ENCODE measurements around the gene GZMH. TPM values are rescaled to one million over a fixed set of nuclear protein-coding genes. Genes with fewer than 3 reads are reported as not detected.
"Not testable (repeated sequence)": the region's sequence is repeated elsewhere in the genome, so short reads cannot be mapped to it uniquely, and the experiment has no call there.

Gene GZMH, protein sequence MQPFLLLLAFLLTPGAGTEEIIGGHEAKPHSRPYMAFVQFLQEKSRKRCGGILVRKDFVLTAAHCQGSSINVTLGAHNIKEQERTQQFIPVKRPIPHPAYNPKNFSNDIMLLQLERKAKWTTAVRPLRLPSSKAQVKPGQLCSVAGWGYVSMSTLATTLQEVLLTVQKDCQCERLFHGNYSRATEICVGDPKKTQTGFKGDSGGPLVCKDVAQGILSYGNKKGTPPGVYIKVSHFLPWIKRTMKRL
- not detected for polyA plus RNA-seq (2012; ENCODE audit: insufficient read depth, insufficient read length, low read depth)

DNA sequence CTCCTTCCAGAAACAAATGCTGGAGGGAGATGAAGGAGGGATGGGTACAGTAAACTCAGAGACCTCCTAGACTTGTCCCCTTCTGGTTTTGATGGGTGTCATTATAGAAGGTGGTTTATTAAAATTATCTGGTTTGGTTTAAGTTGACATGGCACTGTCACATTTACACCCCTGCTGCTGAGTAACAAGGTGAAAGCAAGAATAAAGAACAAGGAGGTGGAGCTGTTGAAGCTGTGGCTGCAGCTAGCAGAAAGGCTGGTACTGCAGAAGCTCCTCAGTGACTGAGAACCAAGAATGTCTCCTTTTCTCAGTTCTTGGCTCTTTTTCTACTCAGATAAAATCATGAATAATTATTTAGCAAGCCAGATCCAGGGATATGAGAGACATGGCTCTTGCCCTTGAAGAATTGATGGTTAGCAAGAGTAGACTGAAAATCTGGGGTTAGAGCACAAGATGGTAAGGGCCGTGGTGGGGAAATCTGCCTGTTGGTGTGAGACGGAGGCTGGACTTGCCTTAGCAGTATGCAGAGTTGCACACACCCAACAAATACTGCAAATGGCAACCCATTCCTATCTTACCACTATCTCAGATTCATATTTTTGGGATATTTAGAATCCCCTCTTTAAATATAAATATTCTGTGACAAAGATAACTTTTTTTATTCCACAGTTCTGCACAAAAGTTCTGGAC, at the start of gene GZMH:
TSS of gene GZMH (minus strand) at position 31 of the 690 bp plus-strand sequence. CDS start 72 bp downstream, outside the sequence.
- no peaks in the 10 kb centered on the region for H3K4me1 ChIP-seq
- TF ChIP-seq, protein P1, sequence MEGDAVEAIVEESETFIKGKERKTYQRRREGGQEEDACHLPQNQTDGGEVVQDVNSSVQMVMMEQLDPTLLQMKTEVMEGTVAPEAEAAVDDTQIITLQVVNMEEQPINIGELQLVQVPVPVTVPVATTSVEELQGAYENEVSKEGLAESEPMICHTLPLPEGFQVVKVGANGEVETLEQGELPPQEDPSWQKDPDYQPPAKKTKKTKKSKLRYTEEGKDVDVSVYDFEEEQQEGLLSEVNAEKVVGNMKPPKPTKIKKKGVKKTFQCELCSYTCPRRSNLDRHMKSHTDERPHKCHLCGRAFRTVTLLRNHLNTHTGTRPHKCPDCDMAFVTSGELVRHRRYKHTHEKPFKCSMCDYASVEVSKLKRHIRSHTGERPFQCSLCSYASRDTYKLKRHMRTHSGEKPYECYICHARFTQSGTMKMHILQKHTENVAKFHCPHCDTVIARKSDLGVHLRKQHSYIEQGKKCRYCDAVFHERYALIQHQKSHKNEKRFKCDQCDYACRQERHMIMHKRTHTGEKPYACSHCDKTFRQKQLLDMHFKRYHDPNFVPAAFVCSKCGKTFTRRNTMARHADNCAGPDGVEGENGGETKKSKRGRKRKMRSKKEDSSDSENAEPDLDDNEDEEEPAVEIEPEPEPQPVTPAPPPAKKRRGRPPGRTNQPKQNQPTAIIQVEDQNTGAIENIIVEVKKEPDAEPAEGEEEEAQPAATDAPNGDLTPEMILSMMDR (IDR thresholded peaks at IDR 0.05; ENCODE audit: low read depth, low read length): no peak
- H3K36me3 ChIP-seq: no peaks in the 10 kb centered on the region
- H3K9me3 ChIP-seq: no peaks in the 10 kb centered on the region
- H3K27me3 ChIP-seq: no peaks in the 10 kb centered on the region
- no peak within 1 kb of the TSS for H3K4me3 ChIP-seq (ENCODE audit: low read depth, low read length)
- no peak for DNase-seq

DNA sequence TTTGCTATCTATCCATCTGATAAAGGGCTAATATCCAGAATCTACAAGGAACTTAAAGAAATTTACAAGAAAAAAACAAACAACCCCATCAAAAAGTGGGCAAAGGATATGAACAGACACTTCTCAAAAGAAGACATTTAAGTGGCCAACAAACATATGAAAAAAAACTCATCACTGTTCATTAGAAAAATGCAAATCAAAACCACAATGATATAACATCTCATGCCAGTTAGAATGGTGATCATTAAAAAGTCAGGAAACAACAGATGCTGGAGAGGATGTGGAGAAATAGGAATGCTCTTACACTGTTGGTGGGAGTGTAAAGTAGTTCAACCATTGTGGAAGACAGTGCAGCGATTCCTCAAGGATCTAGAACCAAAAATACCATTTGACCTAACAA, 38.9 kb upstream of the GZMH start:
- DNase-seq: not testable (repeated sequence)

DNA sequence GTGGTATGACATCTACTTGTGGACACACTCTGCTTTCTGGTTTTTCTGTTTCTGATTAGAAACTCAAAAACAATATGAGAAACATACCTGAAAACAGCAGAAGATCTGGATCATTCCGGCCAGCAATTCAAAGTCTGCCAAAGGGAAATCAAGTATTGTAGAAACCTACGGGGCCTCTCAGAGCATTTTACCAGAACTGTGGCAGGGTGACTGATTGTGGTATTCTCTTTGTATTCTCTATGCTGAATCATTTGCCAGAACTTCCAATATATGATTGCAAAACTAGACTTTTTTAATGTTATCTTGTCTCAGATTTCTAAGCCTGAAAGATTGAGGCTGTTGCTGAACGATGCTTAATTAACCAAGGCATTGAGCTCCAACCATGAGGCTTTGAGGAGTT, 30.4 kb upstream of the GZMH start:
- DNase-seq: no peak
- Histone ChIP-seq H3K36me3 (no peaks in the 10 kb centered on the region), H3K9me3 (no peaks in the 10 kb centered on the region), H3K4me1 (no peaks in the 10 kb centered on the region), H3K27me3 (0 out of 2 replicates have a peak, but pooled peaks cover 4% of the 10 kb centered on the region), H3K4me3 (ENCODE audit: low read depth, low read length) (no peak overlapping the region)
- TF ChIP-seq, protein P1 (IDR thresholded peaks at IDR 0.05; ENCODE audit: low read depth, low read length): no peak

More for the DNA sequence above, 38.9 kb upstream of the GZMH start:
- H3K4me1 ChIP-seq; H3K27me3 ChIP-seq; H3K36me3 ChIP-seq; H3K4me3 ChIP-seq (ENCODE audit: low read depth, low read length); H3K9me3 ChIP-seq: not testable (repeated sequence)

DNA sequence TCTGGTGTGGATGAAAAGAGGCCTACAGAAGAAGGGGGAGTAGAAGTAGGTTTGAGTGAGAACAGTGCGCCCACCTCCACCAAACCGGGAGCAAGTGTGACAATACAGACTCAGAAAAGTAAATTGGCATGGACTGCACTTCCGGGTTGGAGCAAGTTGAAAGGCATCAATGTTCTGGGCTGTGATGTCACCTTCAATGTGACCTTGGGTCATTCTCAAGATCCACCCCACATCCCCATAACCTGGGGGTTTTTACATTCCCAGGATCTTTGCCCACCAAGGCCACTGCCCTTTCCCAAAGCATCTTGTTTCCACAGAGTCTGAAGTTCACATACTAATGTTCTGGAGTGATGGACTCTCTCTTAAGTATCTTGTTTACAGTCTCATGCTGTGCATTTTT, 29.8 kb upstream of the GZMH start:
- Histone ChIP-seq H3K4me3 (ENCODE audit: low read depth, low read length) (no peak overlapping the region), H3K36me3 (no peaks in the 10 kb centered on the region), H3K9me3 (no peaks in the 10 kb centered on the region), H3K27me3 (0 out of 2 replicates have a peak, but pooled peaks cover 4% of the 10 kb centered on the region), H3K4me1 (no peaks in the 10 kb centered on the region)
- DNase-seq: no peak
- TF ChIP-seq, protein P1 (IDR thresholded peaks at IDR 0.05; ENCODE audit: low read depth, low read length): no peak

DNA sequence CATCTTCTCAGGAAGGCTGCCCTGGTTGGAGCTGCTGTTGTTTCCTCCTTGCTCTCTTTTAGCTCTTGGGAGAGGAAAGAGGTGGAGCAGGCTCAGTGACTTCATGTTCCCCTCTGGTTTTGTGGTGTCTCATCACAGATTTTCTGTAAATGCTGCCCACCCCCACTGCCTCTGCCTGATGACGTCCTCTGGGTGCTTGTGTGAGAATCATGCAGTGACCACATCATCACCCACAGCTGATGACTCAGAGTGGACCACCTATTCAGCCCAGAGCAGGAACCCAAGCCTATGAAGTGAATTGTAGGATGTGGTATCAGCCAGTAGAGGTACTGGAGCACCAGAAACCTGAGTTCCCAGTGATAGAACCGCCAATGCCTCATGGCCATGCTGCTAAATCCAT, 24.7 kb upstream of the GZMH start, which contains the start of gene GZMB:
TSS of gene GZMB (minus strand) at position 33 of the 400 bp plus-strand sequence. CDS start at position 3, 30 bp downstream.
- TF ChIP-seq, protein P1 (IDR thresholded peaks at IDR 0.05; ENCODE audit: low read depth, low read length): no peak
- Histone ChIP-seq H3K4me1 (no peaks in the 10 kb centered on the region), H3K36me3 (no peaks in the 10 kb centered on the region), H3K4me3 (ENCODE audit: low read depth, low read length) (no peak within 1 kb of the TSS), H3K9me3 (no peaks in the 10 kb centered on the region), H3K27me3 (0 out of 2 replicates have a peak, but pooled peaks cover 4% of the 10 kb centered on the region)
- no peak for DNase-seq

DNA sequence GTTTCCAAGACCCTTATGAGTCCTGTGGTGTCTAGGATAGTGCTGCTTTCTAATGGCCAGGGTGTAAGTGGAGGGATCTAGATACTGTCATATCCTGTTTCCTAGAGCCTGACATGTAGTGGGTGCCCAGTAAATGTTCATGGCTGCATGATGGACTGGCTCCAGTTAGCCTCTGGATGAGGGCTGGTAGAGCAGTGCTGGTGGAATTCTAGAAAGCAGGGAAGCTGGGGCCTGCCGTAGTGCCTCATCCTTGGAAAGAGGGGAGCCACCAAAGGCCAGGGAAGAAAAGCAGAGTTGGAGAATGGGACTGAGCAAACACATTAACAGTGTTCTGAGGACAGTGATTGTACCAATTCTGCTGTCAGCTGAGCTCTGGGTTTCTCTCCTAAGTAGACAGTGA, 23.9 kb upstream of the GZMH start:
- Histone ChIP-seq H3K27me3 (0 out of 2 replicates have a peak, but pooled peaks cover 4% of the 10 kb centered on the region), H3K9me3 (no peaks in the 10 kb centered on the region), H3K4me3 (ENCODE audit: low read depth, low read length) (no peak overlapping the region), H3K4me1 (no peaks in the 10 kb centered on the region), H3K36me3 (no peaks in the 10 kb centered on the region)
- TF ChIP-seq, protein P1 (IDR thresholded peaks at IDR 0.05; ENCODE audit: low read depth, low read length): no peak
- no peak for DNase-seq

Data from BE2C (cell line).